ENCODE data around the gene CACNG3.
"Not testable (repeated sequence)": the region's sequence is repeated elsewhere in the genome, so short reads cannot be mapped to it uniquely, and the experiment has no call there.

The CACNG3 gene

DNA sequence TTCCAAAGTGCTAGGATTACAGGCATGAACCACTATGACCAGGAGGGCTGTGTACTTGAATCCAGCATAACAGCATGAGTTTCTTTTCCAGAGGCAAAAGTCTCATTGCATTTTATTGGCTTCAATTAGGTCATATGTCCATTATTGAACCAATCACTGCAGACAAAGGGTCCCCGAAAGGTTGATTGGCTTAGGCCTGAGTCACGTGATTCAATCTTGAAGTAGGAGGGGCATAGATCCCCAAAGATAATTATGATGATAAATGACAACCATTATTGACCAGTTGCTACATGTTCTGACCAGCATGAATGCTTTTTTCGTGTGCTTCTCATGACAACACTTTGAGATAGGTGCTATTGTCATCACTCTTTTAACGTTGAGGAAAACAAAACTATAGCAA is 25.3 kb downstream of the CACNG3 start:
- no peak for DNase-seq

DNA sequence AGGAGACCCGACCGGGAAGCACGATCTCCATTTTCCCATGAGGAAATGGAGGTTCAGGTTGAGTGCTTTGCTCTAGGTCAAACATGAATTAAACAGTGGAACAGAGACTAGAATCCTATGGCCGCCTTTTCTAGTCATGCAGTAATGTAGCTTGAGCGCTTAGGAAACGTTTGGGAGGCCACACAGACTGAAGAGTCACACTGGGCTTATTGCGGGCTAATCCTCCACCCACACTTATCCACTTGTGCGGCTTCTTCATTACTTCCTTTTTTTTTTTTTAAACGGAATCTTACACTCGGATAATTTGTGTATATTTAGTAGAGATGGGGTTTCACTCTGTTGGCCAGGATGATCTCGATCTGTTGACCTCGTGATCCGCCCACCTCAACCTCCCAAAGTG is 26.0 kb downstream of the CACNG3 start:
- no peak for DNase-seq

DNA sequence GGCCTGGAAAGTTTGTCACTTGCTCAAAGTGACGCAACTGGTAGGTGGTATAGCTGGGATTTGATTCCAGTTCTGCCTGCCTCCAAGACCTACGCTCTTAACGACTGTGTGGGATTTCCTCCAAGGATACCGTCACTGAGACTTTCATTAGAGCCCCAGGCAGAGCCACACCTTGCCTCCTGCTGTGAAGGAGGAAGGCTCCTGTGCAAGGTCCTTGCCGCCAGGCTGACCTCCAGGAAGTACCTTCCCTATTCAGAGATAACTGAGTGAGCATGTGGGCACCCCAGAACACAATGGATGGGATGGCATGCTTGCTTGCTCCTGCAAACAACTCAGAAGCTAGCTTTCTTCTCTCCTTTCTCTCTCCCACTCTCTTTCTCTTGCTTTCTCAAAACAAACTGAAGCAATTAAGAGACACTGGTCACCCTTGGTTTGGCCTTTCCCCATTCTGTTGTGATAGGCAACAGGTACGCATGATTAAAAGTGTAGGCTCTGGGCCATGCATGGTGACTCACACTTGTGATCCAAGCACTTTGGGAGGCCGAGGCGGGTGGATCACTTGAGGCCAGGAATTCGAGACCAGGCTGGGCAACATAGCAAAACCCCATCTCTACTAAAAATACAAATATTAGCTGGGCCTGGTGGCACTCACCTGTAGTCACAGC is 30.7 kb downstream of the CACNG3 start:
- no peak for DNase-seq

DNA sequence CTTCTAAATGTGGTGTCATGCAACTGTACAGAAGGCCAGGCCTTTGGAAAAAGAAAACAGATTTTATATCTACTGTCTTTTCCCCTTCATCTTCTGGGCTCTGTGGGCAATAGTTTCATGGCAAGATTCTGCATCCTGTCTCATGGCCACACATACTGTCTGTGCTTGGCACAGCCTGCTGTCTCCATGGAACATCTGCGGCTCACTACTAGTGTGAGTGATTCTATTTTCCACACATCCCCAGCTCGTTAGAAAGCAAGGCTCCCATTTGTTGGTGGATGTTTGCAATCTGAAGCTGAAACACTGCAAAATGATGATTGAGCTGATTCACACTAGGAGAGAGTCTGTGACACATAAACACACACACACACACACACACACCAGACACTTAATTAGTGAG is 32.4 kb downstream of the CACNG3 start:
- DNase-seq: no peak

DNA sequence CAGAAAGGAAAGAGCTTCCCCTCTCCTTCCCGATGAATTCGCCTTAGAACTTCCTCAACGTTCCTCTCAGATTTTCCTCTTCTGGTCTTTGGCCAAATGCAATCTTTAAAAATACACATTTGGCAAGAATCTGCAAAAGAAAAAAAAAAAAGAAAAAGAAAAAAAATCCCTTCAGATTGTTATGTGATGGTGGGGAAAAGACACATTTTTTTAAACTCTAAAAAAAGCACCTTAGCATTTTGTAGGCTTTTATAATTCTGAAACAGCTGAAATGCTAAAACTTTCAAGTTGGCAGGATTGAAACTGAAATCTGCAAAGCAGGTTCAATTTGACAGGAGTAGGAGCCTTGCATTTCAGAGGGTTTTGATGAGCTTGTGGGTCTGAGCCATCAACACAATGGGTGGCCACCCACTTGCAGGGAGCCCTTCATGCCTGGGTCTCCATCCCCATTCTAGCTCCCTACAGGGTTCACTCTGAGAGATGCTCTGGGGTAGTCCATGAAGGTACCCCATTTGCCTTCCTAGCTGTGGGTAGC is 33.1 kb downstream of the CACNG3 start:
- DNase-seq: no peak

DNA sequence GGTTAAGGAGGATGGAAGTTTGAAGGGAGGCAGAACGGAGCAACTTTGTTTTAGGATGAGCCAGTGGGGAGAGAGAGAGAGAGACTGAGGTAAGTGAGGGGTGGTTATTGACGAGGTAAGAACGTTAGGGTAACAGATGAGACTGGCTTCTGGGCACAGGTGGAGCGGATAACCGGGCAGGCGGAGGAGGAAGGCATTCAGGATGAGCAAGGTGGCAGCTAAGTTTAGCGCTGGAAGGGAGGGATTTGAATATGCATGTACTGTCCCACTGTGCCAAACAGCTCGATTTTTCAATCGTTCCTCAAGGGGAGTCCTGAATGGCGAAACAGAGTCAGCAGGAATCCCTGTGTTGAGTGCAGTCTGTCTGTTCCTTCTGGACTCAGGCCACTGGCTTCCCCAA is 35.8 kb downstream of the CACNG3 start:
- DNase-seq: no peak

DNA sequence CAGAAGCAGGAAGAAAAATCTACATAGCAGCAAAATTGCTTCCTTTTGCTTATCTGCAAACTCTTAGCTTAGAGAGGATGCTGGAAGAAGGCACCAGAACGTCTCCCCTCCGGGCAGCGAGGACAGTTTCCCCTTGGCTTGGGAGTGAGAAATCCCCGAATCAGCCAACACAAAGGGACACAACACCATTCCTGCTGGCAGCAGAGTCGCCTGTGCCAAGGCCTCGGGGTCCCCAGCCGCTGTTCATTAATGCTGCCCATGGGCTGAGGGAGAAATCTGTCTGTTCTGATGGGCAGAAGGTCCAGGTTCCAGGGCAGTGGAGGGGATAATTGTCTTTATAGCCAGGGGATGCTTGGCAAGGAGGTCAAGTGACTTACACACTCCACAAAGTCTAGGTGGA is 38.0 kb downstream of the CACNG3 start:
- DNase-seq: no peak

DNA sequence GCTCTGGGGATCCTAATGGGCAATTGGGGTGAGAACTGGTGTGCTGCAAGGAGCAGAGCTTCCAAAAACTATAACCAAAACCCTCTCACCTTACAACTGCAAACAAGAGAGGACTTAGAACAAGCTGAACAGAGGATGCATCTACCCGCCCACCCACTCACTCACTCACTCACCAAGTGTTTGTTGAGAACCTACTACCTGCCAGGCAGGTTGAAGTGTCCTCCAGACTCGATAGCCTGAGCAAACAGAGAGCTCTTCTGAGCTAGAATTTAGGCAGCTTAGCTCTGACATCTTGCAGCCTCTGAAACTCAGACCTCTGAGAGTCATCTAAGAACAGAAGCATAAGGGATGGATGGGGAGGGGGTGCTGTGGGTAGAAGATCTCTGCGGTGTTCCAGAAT is 41.2 kb downstream of the CACNG3 start:
- no peak for DNase-seq

DNA sequence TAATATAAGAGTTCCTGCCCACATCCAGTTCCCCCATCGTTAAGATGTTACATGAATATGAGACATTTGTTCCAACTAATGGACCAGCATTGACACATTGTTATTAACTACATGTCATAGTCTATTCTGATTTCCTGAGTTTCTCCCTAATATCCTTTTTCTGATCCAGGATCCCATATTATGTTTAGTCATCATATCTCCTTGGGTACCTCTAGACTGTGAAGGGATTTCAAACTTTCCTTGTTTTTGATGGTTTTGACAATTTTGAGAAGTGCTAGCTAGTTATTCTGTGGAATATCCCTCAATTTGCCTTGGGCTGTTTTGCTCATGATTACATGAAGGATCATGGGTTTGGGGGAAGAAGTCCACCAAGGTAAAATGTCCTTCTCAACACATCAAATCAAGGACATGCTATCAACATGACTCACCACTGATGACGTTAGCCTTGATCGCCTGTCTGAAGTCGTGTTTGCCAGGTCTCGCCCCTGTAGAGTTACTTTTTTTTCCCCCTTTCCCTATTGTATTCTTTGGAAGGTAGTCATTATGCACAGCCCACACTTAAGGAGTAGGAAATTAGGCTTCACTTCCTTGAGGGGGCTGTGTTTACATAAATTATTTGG is 42.5 kb downstream of the CACNG3 start:
- DNase-seq: no peak

DNA sequence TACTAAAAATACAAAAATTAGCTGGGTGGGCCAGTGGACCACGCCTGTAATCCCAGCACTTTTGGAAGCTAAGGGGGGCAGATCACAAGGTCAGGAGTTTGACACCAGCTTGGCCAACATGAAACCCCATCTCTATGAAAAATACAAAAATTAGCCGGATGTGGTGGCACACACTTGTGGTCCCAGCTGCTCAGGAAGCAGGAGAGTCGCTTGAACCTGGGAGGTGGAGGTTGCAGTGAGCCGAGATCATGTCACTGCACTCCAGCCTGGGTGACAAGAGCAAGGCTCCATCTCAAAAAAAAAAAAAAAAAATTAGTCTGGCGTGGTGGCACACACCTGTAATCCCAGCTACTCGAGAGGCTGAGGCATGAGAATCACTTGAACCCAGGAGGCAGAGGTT is 44.6 kb downstream of the CACNG3 start:
- DNase-seq: not testable (repeated sequence)

DNA sequence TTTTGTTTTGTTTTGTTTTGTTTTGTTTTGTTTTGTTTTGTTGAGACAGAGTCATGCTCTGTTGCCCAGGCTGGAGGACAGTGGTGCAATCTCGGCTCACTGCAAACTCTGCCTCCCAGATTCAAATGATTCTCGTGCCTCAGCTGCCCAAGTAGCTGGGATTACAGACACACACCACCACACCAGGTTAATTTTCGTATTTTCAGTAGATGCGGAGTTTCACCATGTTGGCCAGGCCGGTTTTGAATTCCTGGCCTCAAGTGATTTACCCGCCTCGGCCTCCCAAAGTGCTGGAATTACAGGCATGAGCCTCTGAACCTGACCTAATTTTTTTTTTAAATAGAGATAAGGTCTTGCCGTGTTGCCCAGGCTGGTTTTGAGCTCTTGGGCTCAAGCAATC is 46.5 kb downstream of the CACNG3 start:
- no peak for DNase-seq

DNA sequence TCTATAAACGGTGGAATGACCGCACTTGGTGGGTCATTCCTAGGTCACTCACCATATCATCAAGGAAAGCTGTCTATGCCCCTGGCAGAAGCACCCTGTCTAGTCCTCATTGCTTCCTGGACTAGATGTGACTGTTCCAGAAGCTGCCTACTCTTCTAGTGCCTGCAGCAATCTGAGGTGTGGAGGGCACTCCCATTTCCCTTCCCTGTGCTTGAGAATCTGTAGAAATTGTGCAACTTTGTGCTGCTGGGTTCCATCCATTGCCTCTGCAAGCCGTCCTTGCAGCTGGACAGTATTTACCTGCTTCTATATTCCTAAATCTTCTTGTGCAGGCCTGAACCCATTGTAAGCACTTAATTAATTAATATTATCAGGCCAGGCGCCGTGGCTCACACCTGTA is 52.1 kb downstream of the CACNG3 start:
- DNase-seq: no peak

DNA sequence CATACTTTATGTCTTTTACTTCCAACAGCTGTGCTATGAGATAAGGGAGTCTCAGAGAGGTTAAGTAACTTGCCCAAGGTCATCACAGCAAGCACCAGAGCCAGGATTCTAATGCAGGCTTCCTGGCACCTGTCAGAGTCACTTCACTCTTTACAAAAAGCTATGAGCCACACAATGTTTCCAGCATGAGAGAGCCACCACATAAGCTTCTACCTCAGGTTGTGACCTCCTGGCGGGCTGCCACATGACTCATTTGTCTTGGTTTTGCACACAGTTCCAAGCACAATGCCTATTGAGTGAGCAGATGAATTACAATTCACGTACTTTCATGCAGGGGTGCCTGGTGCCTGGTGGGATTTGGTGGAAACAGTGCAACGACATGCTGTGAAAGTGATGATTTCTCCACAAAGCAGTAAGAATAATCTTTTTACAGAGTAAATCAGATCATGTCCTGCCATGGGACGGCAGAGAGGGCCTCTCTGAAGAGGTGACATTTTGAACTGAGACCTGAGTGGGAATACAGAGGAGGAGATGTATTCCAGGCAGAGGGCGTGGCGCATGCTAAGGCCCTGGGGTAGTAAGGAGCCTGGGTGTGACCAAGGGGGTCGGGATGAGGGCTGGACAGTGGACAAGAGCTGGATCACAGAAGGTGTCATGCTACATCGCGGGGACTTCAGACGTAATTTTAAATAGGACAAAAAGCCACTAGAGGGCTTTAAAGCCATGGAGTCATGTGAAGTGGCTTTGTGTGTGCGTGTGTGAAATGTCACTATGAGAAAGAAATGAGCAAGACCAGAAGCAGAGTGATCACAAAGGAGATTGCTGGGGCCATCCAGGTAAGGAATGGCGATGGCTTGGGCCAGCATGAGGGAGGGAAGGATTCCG is 53.4 kb downstream of the CACNG3 start:
- DNase-seq: no peak

DNA sequence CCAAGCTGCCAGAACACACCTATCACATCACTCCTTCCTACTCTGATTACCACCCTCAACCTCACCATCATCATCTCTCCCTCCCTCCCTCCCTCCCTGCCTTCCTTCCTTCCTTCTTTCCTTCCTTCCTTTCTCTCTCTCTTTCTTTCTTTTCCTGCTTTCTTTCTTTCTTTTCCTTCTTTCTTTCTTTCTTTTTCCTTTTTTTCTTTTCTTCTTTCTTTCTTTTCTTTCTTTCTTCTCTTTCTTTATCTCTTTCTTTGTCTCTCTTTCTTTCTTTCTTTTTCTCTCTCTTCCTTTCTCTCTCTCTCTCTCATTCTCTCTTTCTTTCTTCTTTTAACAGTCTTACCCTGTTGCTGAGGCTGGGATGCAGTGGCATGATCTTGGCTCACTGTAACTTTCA is 59.2 kb downstream of the CACNG3 start:
- no peak for DNase-seq

DNA sequence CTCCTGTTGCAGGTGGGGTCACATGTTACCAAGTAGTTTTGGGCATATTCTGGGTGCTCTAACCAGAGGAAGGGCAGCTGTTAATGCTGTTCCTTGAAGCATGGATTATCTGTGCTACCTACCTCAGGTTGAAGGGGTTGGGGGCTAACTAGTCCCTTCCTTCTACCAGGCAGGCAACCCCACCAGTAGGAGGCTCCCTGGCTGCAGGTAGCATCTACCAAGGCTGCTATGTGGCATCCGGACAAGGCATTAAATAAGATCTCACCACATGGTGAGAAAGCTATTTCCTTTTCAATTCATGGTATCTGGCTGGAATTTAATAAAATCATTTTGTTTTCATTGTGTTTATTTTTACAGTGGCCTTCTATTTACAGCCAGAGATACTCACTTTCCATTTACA is 62.5 kb downstream of the CACNG3 start:
- DNase-seq: no peak

DNA sequence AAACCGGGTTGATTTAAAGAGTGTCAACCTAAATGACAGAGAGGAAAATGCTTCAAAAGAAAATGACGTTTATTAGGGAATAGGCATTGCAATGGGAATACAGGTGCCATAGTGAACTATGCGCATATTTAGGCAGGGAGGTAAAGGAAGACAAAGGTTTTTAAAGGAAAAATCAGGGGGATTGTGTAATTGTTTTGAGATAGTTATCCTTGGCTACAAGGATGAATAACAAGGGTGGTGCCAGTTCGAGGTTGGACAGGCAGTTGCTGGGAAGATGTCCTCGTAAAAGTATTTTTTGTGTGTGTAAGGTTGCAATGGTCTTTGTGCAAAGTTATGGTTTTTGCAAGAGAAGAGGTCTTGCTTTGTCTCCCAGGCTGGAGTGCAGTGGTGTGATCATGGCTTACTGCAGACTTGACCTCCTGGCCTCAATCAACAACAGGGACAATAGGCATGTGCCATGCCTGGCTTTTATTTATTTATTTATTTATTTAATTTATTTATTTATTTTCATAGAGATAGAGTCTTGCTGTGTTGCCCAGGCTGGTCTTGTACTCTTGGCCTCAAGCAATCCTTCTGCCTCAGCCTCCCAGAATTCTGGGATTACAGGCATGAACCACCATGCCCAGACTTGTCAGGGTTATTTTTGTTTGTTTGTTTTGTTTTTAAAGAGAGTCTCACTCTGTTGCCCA is 63.1 kb downstream of the CACNG3 start:
- no peak for DNase-seq

DNA sequence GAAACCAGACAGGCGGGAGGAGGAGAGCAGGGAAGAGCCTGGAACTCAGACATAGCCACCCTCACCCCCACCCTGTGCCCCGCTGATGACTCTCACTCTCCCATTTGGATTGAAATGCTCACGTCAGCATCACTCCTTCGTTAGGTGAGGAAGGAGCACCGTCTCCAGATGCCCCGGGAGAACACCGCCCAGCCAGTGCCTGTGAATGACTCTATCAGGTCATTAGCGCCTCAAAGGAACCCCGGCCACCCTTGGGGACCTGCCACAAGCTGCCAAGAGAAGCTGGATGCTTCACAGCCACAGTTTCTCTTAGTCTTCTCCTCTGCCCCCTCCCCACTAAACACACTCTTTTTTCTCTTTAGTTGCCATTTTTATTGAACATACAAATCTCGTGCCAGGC is 66.0 kb downstream of the CACNG3 start:
- no peak for DNase-seq

DNA sequence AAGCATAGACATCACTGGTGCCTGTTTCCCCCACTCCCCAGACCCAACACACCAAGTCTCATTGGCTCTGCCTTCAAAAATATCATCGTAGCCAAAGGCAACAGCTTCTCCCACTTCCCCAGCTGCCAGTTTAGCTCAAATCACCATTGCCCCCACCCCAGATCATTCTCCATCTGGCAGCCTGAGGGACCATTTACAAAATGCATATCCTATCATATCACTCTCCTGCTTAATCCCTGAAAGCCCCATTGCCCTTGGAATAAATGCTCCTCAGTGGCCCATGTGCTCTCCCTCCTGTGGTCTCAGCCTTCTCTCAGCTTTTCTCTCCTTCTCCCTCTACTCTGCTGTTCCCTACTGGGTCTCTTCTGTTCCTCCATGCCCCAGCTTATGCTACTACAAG is 68.3 kb downstream of the CACNG3 start:
- DNase-seq: no peak

DNA sequence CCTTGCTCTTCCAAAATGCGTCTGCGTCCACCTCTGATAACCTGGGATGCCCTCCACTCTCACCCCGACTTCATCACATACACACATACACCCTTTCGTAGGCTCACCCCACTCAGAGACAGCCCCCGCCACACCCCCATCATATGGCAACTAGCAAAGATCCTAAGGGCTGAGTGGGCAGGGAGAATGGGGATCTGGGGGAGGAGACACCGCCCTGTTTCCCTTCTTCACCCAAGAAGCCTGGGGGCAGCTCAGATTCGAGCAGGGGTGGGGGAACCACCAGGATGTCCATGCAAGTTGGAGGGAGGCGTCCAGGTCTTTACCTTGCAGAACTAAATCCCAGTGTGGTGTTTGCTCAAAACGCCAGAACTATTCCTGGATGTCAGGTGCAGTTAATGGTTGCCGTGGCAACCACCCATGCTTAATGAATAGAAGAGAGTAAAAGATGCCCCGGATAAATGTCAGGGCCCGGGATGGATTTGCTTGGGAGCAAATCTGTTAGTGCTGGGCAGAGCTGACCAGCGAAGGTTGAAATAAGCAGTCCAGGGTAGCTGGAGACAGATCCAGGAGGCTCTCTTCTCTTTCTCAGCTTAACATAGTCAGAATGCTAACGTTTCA is 72.8 kb downstream of the CACNG3 start:
- no peak for DNase-seq

DNA sequence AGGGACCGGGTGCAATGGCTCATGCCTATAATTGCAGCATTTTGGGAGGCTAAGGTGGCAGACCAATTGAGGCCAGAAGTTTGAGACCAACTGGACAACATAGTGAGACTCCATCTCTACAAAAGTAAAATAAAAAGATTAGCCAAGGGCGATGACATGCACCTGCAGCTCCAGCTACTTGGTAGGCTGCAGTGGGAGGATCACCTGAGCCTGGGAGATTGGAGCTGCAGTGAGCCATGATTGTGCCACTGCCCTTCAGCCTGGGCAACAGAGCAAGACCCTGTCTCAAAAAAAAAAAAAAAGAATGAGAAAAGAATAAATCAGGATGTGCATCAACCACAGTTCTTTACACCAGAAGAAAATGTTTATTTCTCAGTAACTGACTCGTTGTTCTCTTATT is 76.0 kb downstream of the CACNG3 start:
- no peak for DNase-seq

DNA sequence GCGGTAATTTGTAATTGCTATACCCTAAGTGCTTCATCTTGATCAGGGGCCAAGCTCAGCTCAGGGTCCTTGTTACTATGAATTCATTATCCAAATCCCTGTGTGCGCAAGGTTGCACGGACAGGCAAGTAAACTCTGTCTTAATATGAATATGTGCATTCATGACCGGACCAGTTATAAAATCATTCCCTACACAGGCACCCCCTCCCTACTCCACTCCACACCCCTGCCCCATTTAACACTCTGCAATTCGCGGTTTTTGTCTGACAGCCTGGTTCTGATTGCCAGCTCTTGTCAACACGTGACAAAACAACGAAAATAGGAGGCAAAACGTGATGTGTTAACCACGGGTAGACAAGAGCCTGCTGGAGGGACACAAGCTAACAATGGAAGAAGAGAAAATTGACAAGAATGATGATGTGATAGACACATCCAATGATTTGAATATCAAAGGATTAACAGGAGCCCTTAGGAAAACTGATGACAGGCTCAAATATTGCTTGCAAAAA is 76.5 kb downstream of the CACNG3 start:
- DNase-seq: no peak

DNA sequence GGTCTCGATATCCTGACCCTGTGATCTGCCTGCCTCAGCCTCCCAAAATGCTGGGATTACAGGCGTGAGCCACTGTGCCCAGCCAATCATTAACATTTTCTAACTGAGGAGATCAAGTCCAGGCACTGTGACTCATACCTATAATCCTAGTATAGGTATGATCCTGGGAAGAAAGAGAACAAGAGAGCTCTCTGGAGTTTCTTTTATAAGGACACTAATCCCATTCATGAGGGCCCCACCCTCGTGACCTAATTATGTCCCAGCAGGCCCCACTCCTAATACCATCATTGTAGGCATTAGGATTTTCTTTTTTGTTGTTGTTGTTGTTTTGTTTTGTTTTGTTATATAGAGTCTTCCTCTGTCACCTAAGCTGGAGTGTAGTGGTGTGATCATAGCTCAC is 80.4 kb downstream of the CACNG3 start:
- no peak for DNase-seq

DNA sequence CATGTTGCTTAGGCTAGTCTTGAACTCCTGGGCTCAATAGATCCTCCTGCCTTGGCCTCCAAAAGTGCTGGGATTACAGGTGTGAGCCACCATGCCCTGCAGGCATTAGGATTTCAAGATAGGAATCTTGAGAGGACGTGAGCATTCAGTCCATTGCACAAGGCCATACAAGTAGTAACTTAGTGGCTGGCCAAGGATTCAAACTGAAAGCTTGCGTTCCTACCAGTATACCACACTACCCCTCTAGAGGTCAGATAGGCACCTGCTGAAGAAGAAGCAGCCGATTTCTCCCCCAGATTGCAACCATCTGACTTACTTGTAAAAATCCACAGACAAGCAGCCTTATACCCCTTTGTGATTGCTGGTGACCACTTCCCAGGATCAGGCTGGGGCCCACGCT is 80.9 kb downstream of the CACNG3 start:
- no peak for DNase-seq
